ENCODE results near the gene BMP5.

- TF ChIP-seq CTCF (IDR thresholded peaks at IDR 0.05; ENCODE audit: extremely low read depth in 1 of 2, insufficient read depth in 1 of 2, low read depth in 1 of 2, low read length in 2 of 2): no peak
- TF ChIP-seq POLR2A (IDR thresholded peaks at IDR 0.05; ENCODE audit: low read depth, low read length): no peak
- no peak for TF ChIP-seq POLR2AphosphoS5 (IDR thresholded peaks at IDR 0.05; ENCODE audit: insufficient read depth, low read depth, low read length)
- no peak for TF ChIP-seq EZH2 (IDR thresholded peaks at IDR 0.05; ENCODE audit: borderline replicate concordance, low read depth, low read length, severe bottlenecking)
- TF ChIP-seq, protein P1, sequence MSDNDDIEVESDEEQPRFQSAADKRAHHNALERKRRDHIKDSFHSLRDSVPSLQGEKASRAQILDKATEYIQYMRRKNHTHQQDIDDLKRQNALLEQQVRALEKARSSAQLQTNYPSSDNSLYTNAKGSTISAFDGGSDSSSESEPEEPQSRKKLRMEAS (IDR thresholded peaks at IDR 0.05; ENCODE audit: insufficient read depth, insufficient read length): no peak
- TF ChIP-seq JUN (IDR thresholded peaks at IDR 0.05; ENCODE audit: borderline replicate concordance, insufficient read depth, insufficient read length, low read depth): no peak
- no peak for TF ChIP-seq FOS (IDR thresholded peaks at IDR 0.05; ENCODE audit: borderline replicate concordance, insufficient read depth, low read length)
Measured at GRCh38 chr6:55778705-55779104, 96.7 kb downstream of the BMP5 start.

All from endothelial cell of umbilical vein (primary cell).